ENCODE measurements around the gene SIX4.
"Not testable (repeated sequence)": the region's sequence is repeated elsewhere in the genome, so short reads cannot be mapped to it uniquely, and the experiment has no call there.

The SIX4 gene

DNA sequence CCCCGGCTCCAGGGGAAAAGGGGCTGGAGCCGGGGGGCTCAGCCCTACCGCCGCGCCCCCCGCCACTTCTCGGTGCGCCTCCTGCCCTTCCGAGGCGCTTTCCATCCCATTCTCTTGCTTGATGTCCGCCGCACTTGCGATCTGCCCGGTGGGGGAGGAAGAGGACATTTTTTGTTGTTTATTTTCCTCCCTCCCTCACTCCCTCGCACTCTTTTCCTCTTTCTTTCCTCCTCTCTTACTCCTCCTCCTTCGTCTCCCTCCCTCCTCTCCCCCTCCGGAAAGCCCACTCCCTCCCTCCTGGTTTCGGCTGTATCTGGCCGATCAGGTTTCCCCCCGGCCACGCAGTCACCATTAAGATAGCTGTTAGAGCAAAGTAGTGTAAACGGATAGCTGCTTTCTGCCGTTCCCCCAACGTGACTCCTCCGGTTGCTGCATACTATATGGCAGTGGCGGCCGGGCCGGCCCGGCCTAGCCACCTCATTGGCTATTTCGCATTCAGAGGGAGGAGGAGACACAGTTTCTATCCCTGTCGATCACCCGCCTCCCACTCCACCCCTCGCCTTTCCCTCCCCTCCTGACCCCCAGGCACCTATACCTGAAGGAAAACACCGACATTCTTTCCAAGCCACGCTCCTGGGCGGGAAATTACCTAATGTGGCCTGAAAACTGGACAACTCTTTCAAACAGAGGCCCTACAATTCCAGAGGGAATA lies at the start of gene SIX4:
TSS of gene SIX4 (minus strand) at position 445 of the 712 bp plus-strand sequence. CDS start at position 168, 277 bp downstream.
- DNase-seq, result no peak

DNA sequence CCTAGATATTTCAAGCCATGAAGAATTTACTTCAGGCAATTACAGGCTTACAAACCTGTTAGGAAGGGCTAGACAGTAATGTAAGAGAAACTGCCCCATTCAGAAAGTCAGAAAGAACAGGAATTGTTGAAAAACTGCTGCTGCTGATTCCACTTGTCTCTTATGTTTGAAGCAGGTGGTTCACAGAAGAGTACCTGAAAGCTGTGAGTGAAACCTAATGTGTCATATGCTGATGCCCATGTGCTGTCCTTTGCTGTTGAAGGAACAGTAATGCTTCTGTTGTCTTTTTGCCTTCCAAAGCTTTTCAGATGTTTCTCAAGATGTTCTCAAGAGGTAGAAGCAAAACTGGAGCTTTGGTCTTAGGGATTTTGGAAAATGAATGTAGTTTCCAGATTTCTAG lies 49.4 kb upstream of the SIX4 start:
- no peak for DNase-seq

DNA sequence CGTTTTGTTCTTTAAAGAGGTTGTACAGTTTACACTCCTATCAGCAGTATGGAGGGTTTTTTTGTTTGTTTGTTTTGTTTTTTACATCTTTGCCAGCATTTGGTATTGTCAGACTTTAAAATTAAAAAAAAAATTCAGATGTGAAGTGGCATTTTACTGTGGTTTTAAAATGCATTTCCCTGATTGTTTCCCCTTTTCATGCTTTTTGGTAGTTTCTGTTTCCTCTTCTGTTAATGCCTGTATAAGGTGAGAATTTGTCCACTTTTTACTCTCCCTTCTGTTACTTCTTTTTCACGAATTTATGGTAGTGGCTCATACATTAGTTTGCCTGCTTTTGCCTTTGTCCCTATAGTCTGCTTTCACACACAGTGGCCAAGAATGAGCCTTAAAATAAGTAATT lies 47.0 kb upstream of the SIX4 start:
- DNase-seq, result no peak

DNA sequence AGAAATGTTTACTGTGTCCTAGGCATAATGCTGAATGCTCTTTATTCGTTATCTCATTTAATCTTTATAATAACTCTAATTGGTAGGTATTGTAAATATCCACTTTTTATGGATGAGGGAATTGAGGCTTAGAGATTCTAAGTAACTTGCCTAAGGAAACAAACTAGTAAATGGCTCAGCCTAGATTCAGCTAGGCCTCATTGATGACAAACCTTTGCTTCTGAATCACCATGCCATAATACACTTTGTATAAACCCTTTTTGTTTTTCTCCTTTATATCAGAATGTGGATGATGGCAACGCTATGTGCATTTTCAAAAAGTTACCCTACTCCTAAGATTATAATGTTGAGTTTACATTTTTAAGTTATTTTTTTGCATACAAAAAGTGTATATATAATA lies 44.5 kb upstream of the SIX4 start:
- no peak for DNase-seq

DNA sequence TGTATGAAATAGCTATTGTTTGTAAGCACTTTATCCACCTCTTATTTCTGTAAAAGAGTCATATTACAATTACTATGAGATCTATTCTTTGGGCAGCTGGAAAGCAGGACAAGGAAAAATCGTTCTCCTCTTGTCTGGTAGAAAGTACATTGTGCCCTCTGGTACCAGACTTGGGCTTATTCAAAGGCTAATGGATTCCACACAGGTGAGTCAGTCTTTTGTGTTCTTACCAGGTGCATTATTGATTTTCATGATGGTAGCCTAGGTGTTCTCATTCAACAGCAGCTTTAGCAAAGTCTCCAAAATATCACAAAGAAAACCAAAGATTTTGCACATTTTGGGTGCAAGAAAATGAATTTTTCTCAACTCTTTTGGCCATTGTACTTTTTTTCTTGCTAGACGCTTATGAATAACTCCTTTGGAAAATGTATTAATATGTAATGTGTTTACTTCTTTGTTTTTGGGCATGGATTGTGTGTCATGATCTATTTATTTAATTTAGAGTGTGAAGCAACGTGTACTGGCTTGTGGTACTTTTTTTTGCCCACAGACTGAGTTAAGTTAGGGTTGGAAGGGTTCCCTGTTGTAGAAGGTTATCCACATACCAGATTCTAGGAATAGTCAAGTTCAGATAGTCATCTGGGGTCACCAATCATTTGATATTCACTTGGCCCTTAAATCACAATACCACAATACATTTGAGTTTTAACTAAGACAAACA lies 36.7 kb upstream of the SIX4 start:
- no peak for DNase-seq

DNA sequence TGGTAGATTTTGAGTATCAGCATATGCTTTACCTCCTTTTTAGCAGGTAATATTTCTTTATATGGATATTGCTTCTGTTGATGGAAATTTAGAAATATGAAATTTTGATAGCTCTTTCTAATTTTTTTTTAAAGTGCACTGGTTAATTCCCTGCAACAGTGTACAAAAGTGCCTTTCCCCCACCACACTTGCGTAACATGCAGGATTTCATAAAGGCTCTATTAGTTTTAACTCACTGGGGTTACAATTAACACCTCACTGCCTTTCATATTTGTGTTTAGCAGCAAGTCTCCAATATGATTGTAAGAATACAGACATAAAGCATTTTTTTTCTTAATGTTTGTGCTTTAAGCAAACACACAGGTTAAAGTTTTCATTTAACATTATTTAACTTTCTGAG lies 36.1 kb upstream of the SIX4 start:
- no peak for DNase-seq

DNA sequence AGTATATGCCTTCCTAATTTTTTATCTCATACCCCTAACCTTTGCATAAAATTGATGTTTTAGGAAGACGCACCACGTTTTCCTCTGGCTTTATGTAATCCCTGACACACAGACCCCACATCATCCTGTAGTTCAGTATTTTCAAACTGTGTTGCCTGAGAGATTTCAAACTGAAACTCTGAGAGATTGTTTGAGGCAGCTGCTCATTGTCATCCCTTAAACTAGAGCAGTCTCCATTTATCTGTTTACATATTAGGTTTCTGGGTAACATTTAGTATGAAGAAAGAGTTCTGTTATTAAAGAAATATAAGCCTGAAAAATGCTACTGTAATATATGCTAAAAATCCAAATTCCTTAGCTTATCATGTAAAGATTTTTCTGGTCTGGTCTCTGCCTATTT lies 34.7 kb upstream of the SIX4 start:
- DNase-seq, result no peak

DNA sequence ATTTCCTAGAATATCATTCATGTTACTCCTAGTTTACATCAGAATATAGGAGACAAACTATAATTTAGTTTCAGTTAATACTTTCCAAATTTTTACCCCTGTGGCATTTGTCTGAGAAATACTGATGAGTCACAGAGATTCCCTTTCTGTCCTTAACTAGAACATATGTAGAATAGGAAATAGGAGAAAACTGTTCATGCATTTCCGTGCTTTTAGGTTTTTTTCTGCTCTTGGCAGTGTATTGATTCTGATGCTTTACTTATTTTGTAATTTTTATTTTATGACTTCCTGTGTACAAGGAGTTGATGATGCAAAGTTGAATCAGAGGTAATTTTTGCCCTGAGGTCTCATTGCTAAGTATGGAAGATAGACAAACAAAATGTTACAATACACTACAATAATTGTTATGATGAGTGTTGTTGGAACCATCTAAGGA lies 33.4 kb upstream of the SIX4 start:
- DNase-seq, result no peak

DNA sequence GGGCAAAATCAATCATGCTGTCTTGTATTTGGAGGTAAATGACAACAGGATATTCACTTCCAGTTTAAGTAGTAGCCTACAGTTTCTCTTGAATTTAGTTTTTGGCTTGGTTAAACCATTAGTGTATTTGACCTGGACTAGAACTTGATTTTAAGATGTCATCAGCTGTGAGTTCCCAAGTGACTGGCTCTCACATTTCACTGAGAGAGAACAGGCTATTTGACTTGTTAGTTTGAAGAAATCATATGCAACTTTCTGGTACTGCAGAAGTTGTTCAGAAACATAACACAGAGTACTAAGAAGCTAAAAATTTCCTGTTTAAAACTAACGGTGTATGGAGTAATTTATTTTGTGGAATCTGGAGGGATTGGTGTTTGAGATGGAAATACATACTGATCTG lies 32.7 kb upstream of the SIX4 start:
- DNase-seq, result no peak

DNA sequence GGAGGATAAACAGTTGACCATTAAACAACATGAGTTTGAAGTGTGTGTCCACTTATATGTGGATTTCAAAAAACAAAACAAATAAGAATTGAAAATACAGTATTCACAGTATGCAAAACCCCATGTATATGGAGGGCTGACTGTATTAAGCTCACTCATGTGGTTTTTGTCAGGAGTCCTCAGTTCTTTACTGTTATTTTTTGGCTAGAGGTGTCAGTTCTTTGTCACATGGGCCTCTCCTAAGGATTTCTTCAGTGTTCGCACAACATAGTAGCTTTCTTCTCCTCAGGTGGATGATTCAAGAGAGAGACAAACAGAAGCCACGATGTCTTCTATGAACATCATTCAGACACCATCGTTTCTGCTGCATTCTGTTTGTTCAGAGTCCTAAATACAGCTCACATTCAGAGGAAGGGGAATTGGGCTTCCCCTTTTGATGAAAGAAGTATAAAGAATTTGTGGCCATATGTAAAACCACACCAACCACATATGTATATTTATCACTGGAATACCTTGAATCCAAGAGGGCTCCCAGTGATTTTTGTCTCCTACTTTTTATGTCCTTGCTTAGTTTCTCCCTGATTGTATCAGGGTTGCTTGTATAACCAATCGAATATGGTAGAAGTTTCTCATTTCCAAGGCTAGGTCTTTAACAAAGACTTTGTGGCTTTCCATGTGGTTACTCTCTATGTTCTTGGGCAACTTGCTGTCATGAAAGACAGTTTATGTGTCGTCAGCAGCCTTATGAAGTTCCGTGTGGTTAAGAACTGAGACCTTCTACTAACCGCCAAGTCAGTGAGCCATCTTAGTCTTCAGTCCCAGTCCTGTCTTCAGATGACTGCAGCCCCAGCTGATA lies 29.3 kb upstream of the SIX4 start:
- DNase-seq, result peak; percentile 36

DNA sequence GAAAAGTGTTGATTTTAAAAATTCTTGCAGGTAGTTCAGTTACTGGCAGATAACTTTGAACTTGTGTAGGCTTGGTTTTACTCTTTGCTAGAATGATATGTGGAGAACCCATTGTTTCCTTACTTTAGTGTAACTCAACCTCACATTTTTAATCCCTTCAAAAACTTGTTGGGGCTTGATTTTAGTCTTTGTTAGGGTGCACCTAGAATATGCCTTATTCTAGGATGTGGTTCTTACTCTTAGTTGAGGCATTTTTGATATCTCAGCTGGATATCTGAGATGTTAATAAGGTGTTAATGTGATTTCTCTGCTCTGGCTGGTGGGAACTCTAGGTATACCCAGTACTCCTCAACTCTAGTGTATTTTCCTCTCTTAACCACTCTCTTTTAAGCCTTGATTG lies 20.4 kb upstream of the SIX4 start:
- DNase-seq, result no peak

DNA sequence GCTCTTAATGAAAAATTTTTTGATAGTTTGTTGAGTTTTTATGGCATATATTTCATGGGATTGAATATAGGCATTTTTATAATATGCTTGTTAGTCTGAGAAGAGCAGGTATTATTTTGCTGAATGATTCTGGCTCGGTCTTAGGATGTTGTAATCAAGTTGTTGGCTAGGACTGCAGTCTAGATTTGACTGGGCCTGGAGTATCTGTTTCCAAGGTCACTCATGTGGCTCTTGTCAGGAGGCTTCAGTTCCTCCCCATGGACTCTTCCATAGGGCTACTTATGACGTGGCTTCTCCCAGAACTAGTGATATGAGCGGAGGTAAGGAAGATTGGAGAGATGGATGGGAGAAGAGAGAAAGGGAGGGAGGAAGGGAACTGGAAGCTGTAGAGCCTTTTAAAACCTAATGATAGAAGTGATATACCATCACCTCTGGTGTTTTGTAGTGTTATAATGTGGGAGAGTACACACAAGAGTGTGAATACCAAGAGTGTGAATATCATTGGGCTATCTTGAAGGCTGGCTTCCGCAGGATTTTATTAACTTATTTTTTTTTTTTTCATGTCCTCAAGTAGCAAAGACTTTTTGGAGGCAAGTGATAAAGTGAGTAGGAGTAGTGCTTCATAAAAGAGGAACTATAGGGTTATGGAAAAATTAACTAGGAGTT lies 14.8 kb upstream of the SIX4 start:
- no peak for DNase-seq

DNA sequence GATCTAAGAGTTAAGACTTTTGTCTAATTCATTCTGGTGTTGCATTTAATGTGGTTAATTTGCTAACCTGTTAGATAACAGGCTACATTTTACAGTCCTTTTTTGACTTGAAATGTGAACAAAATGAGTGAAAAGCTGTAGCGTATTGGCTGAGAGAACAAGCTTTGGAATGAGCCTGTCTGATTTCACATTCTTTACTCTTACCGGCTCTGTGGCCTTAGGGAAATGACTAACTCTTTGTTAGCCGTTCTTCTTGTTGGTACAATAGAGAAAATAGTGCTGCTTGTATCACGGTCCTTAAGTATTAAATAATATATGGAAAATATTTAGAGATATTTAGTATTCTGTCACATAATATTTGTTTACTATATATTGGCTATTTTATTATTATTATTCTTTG lies 12.3 kb upstream of the SIX4 start:
- no peak for DNase-seq

DNA sequence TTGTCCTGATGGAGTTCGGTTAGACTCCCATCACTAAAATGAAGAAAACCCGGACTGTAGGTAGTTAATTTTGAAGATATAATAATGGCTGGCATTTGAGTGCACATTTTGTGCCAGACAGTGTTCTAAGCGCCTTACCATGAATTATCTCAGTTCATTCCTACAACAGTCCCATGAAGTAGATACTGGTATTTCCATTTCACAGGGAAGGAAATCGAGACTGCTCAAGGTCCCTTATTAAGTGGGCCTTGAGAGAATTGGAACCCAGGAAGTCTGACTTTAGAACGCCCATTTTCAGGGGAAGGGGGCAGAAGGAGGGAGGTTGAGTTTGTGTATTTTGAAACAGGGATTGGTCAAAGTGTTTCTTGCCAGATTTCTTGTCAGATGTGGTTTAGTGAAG lies 11.3 kb upstream of the SIX4 start:
- no peak for DNase-seq

DNA sequence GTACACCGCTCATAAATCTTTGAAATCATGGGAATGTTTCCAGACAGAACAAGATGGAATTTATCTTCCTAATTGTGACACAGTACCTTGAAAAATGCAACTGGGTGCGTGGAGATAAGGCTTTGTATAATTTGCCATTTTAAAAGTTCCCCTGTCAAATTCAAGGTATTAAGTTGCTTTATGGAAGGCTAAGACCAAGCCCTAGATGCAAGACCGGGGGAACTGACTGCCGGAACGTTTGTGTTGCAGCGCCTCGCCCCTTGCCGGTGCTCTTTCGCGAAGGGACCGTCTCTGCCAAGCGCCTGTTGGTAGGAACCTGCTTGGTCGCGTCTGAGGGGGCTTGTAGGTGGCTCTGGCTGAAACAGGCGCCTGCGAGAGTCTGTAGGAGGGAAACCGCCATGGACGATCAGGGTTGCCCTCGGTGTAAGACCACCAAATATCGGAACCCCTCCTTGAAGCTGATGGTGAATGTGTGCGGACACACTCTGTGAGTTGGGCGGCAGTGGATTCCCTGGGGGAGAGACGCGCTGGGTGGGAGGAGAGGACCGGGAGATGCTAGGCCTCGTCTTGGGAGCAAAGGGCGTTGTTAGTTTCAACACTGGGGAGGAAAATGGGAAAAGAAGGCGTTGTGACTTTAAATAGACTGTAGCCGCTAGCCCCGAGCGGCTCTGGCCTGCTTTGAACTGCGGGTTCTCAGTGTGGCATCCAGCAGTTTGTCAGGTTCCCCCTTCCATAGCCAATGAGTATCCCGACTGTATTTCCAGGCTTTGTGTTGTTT lies 10.5 kb upstream of the SIX4 start, which contains the start of gene MNAT1:
TSS of gene MNAT1 (plus strand) at position 297 of the 778 bp plus-strand sequence. CDS start at position 399, 102 bp downstream.
- peak; percentile 75 for DNase-seq

DNA sequence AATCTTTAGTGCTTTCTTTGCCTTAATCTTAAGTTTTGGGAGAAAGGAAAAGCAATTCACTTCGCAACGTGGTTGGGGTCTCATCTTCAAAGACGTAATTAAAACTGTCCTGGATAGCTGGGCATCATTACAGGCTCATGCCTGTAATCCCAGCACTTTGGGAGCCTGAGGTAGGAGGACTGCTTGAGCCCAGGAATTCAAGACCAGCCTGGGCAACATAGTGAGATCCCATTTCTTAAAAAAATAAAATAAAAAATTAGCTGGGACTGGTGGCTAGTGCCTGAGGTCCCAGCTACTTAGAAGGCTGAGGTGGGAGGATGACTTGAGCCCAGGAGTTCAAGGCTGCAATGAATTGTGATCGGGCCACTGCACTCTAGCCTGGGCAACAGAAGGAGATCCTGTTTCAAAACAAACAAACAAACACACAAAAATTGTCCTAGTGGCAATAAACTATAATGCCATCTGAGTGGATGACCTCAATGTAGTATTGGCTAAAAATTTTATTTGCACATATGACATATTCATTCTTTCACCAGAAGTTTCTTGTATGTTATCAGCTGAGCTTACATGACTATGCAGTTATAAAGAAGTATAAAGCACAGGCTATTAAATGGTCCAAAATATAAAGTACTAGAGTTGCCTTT lies 8.8 kb upstream of the SIX4 start:
- DNase-seq, result no peak

DNA sequence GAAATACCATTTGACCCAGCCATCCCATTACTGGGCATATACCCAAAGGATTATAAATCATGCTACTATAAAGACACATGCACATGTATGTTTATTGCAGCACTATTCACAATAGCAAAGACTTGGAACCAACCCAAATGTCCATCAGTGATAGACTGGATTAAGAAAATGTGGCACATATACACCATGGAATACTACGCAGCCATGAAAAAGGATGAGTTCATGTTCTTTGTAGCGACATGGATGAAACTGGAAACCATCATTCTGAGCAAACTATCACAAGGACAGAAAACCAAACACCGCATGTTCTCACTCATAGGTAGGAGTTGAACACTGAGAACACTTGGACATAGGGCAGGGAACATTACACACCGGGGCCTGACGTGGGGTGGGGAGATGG lies 7.1 kb upstream of the SIX4 start:
- DNase-seq, result not testable (repeated sequence)

DNA sequence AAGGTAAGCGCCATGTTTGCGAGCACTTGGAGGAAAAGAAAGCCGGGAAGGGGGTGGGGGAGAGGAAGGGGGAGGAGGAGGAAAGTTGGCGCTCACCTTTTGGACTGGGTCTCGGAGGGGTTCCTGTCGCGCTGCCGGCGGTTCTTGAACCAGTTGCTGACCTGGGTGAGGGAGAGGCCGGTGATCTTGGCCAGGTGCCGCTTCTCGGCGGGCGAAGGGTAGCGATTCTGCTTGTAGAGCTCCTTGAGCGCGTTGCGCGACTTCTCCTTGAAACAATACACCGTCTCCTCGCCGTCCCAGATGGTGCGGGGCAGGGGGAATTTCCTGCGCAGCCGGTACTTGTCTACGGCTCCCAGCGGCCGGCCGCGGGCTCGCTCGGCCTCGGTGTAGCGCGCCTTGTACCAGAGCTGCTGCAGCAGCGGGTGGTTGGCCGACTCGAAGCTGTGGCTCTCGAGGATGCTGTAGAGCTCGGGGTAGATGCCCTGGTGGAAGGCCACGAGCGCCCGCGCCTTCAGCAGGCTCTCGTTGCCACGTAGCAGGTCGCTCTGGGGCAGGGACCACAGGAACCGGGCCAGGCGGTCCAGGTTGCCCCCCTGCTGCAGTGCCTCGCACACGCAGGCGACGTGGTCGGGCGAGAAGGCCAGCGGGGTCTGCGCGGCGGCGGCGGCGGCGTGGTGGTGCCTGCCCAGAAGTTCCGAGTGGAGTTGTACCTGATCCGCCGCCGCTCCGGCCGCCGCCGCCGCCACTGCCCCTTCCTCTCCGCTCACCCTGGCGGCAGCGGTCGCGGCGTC lies 840 bp downstream of the SIX4 start:
- DNase-seq, result peak; percentile 21

DNA sequence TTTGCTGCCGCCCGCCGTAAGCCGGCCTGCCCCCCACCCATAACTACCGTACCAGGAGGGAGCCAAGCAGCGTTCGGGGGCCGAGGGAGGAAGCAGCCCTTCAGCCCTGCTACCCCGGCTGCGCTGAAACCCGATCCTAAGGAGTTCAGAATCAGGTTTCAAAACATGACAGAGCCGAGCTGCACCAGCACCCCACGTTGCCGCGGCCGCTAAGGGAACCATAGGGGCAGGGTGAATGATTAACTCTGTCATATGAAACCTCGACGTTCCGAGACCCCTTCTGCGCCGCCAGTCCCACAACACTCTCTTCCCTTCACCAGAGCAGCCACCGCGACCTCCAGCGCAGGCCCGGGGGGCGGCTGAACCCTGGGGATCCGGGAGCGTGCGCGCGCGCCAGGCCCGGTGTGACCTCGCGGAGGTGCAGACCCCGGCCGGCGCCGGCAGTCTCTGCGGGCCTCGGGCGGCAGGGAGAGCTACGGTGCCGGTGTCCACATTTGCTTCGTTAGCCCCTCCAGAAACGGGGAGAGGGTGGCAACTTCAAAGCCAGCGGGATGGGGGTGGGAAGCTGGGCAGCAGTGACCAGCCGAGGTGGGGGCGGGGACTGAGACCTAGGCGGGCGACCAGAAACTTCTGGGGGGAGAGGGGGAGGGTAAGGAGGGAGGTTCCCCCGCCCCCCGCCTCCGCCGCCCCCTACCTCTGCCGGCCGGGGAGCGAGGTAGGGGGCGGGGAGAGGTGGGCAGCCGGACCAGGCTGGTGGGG lies 1.6 kb downstream of the SIX4 start:
- DNase-seq, result peak; percentile 16

DNA sequence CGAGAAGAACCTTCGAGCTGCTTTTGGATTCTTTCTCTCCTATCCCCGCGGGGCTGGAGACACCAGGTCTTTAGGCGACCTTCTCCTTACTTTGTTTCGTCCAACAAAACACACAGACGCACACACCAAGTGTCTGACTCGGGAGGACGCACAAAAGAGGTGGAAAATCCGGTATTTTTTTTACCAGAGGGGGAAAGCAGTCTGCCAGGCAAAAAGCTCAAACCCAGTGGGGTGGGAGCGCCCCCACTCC lies 2.1 kb downstream of the SIX4 start:
- DNase-seq, result no peak
